ENCODE data around the gene CYP4V2. TPM values are rescaled to one million over a fixed set of nuclear protein-coding genes. Genes with fewer than 3 reads are reported as not detected.

The CYP4V2 gene
- total and polyA plus RNA-seq, 2 experiments from 2014 or later = 12.2 to 24.6 TPM

- 88% methylated on average over 16 of the region's 16 CpGs for WGBS (ENCODE audit: low lambda C conversion rate, missing lambda C conversion rate)
- H3K27ac ChIP-seq = no peak overlapping the region
- no peak overlapping the region for H2AFZ ChIP-seq
- no peaks in the 10 kb centered on the region for H4K20me1 ChIP-seq (ENCODE audit: insufficient read depth, poor library complexity, severe bottlenecking)
- no peaks in the 10 kb centered on the region for H3K4me1 ChIP-seq (ENCODE audit: insufficient read depth)
- peak; percentile 3 for DNase-seq (ENCODE audit: low spot score)
- no peaks in the 10 kb centered on the region for H3K9me3 ChIP-seq (ENCODE audit: low read depth)
- no peaks in the 10 kb centered on the region for H3K36me3 ChIP-seq (replicated peaks; ENCODE audit: insufficient read depth, low read depth)
- TF ChIP-seq CTCF (IDR thresholded peaks at IDR 0.05; ENCODE audit: poor library complexity) (no peak), EZH2 (IDR thresholded peaks at IDR 0.05; ENCODE audit: borderline replicate concordance) (no peak), EZH2phosphoT487 (IDR thresholded peaks at IDR 0.05; ENCODE audit: low read depth, severe bottlenecking, unreplicated experiment) (no peak)
- no peak overlapping the region for H3K4me2 ChIP-seq
- no peak overlapping the region for H3K4me3 ChIP-seq
- H3K27me3 ChIP-seq = no peaks in the 10 kb centered on the region
- no peaks in the 10 kb centered on the region for H3K79me2 ChIP-seq
- no peaks in the 10 kb centered on the region for H3K9me2 ChIP-seq (replicated peaks; ENCODE audit: insufficient read depth)
Observed at GRCh38 chr4:186169945-186170802, 21.2 kb upstream of the CYP4V2 start.

GRCh38 chr4:186170966-186171365 lies 20.4 kb upstream of the CYP4V2 start:
- Histone ChIP-seq H2AFZ (no peak overlapping the region), H3K27me3 (no peaks in the 10 kb centered on the region), H4K20me1 (ENCODE audit: insufficient read depth, poor library complexity, severe bottlenecking) (no peaks in the 10 kb centered on the region), H3K4me1 (ENCODE audit: insufficient read depth) (no peaks in the 10 kb centered on the region), H3K79me2 (no peaks in the 10 kb centered on the region), H3K4me2 (no peak overlapping the region), H3K9me3 (ENCODE audit: low read depth) (no peaks in the 10 kb centered on the region), H3K9me2 (replicated peaks; ENCODE audit: insufficient read depth) (no peaks in the 10 kb centered on the region), H3K36me3 (replicated peaks; ENCODE audit: insufficient read depth, low read depth) (no peaks in the 10 kb centered on the region), H3K27ac (no peak overlapping the region), H3K4me3 (no peak overlapping the region)
- peak; percentile 2 for DNase-seq (ENCODE audit: low spot score)
- no peak for TF ChIP-seq EZH2phosphoT487 (IDR thresholded peaks at IDR 0.05; ENCODE audit: low read depth, severe bottlenecking, unreplicated experiment)
- TF ChIP-seq EZH2 (IDR thresholded peaks at IDR 0.05; ENCODE audit: borderline replicate concordance) = no peak
- TF ChIP-seq CTCF (IDR thresholded peaks at IDR 0.05; ENCODE audit: poor library complexity) = no peak
- WGBS (ENCODE audit: low lambda C conversion rate, missing lambda C conversion rate) = 90% methylated on average over 13 of the region's 13 CpGs

GRCh38 chr4:186172546-186172945 lies 18.8 kb upstream of the CYP4V2 start:
- Histone ChIP-seq H3K9me2 (replicated peaks; ENCODE audit: insufficient read depth) (no peaks in the 10 kb centered on the region), H3K27ac (no peak overlapping the region), H3K36me3 (replicated peaks; ENCODE audit: insufficient read depth, low read depth) (no peaks in the 10 kb centered on the region), H3K4me1 (ENCODE audit: insufficient read depth) (no peaks in the 10 kb centered on the region), H4K20me1 (ENCODE audit: insufficient read depth, poor library complexity, severe bottlenecking) (no peaks in the 10 kb centered on the region), H3K4me3 (no peak overlapping the region), H3K9me3 (ENCODE audit: low read depth) (no peaks in the 10 kb centered on the region), H3K4me2 (no peak overlapping the region), H3K27me3 (no peaks in the 10 kb centered on the region), H2AFZ (no peak overlapping the region), H3K79me2 (no peaks in the 10 kb centered on the region)
- TF ChIP-seq EZH2 (IDR thresholded peaks at IDR 0.05; ENCODE audit: borderline replicate concordance) (no peak), EZH2phosphoT487 (IDR thresholded peaks at IDR 0.05; ENCODE audit: low read depth, severe bottlenecking, unreplicated experiment) (no peak), CTCF (IDR thresholded peaks at IDR 0.05; ENCODE audit: poor library complexity) (no peak)
- no CpG with 5 or more reads among the region's 8 CpGs for WGBS (ENCODE audit: low lambda C conversion rate, missing lambda C conversion rate)
- DNase-seq (ENCODE audit: low spot score) = no peak

All from hepatocyte (in vitro differentiated cells).